ENCODE results near the gene GNAI3. TPM values are rescaled to one million over a fixed set of nuclear protein-coding genes. Genes with fewer than 3 reads are reported as not detected.
A peak's percentile ranks its signal among the peaks of the same experiment; 100 is the strongest.

GNAI3 gene
- total RNA-seq, 2 experiments from 2014 or later, result 9.4 to 9.6 TPM

- Mint-ChIP-seq H3K36me3 (ENCODE audit: low read depth) (no peaks in the 10 kb centered on the region), H3K4me1 (no peaks in the 10 kb centered on the region), H3K27me3 (peaks cover 1% of the 10 kb centered on the region), H3K9me3 (no peaks in the 10 kb centered on the region), H3K4me3 (no peak overlapping the region), H3K27ac (no peak overlapping the region)
- POLR2A ChIA-PET, result interaction anchor here (1.6 to 2.2 kb wide), 2 partner anchors 10 to 55 kb away, joined by 4 to 7 read pairs; partner anchors contain the start of genes ATXN7L2 and GNAI3
- DNase-seq, result no peak
- CTCF ChIA-PET, result interaction anchor here (5.5 to 17.9 kb wide), 3 partner anchors 6 to 101 kb away, joined by 24 to 779 read pairs (median 52); partner anchors contain the start of genes ATXN7L2 and CYB561D1
Measured at GRCh38 chr1:109538827-109539555, 9.4 kb upstream of the GNAI3 start.

GRCh38 chr1:109539676-109540075 is 8.7 kb upstream of the GNAI3 start, which contains the start of gene GPR61:
TSS of gene GPR61 (plus strand) at chr1:109539872. CDS start at chr1:109543023, 3,151 bp downstream.
- Mint-ChIP-seq H3K27me3 (peaks cover 1% of the 10 kb centered on the region), H3K36me3 (ENCODE audit: low read depth) (no peaks in the 10 kb centered on the region), H3K4me3 (no peak within 1 kb of the TSS), H3K27ac (no peak within 1 kb of the TSS), H3K9me3 (no peaks in the 10 kb centered on the region), H3K4me1 (no peaks in the 10 kb centered on the region)
- ChIA-PET CTCF (interaction anchor here (5.5 to 17.9 kb wide), 2 partner anchors 45 to 101 kb away, joined by 24 to 779 read pairs; partner anchors contain the start of genes ATXN7L2 and CYB561D1), POLR2A (interaction anchor here (1.6 to 2.2 kb wide), 2 partner anchors 9 to 56 kb away, joined by 4 to 7 read pairs; partner anchors contain the start of genes ATXN7L2 and GNAI3)
- DNase-seq, result no peak

- H3K4me1 Mint-ChIP-seq, result peaks cover 2% of the 10 kb centered on the region
- POLR2A ChIA-PET, result interaction anchor here (1.2 kb wide), 2 partner anchors 57 to 90 kb away, joined by 3 read pairs; partner anchors contain the start of gene ATXN7L2
- H3K4me3 Mint-ChIP-seq, result no peak overlapping the region
- H3K9me3 Mint-ChIP-seq, result no peaks in the 10 kb centered on the region
- H3K36me3 Mint-ChIP-seq (ENCODE audit: low read depth), result no peaks in the 10 kb centered on the region
- H3K27me3 Mint-ChIP-seq, result peaks cover 1% of the 10 kb centered on the region
- CTCF ChIA-PET, result interaction anchor here (1.0 to 17.9 kb wide), 7 partner anchors 8 to 470 kb away, joined by 3 to 779 read pairs (median 5); partner anchors contain the start of genes AHCYL1, ATXN7L2 and CYB561D1
- no peak overlapping the region for H3K27ac Mint-ChIP-seq
- no peak for DNase-seq
Measured at GRCh38 chr1:109541102-109541501, 7.3 kb upstream of the GNAI3 start.

GRCh38 chr1:109542657-109543056 is 5.8 kb upstream of the GNAI3 start:
- DNase-seq, result no peak
- no peaks in the 10 kb centered on the region for H3K9me3 Mint-ChIP-seq
- H3K4me1 Mint-ChIP-seq, result peaks cover 13% of the 10 kb centered on the region
- peaks cover 1% of the 10 kb centered on the region for H3K27me3 Mint-ChIP-seq
- H3K36me3 Mint-ChIP-seq (ENCODE audit: low read depth), result peaks cover 2% of the 10 kb centered on the region
- H3K4me3 Mint-ChIP-seq, result no peak overlapping the region
- peak overlapping the region; percentile 28 for H3K27ac Mint-ChIP-seq
- ChIA-PET POLR2A (no interaction called here), CTCF (interaction anchor here (1.2 to 17.9 kb wide), 5 partner anchors 8 to 442 kb away, joined by 3 to 779 read pairs (median 24); partner anchors contain the start of genes AHCYL1, ATXN7L2 and CYB561D1)

GRCh38 chr1:109543283-109543987 is 5.0 kb upstream of the GNAI3 start:
- Mint-ChIP-seq H3K36me3 (ENCODE audit: low read depth) (peaks cover 8% of the 10 kb centered on the region), H3K4me1 (peaks cover 14% of the 10 kb centered on the region), H3K27me3 (peaks cover 1% of the 10 kb centered on the region), H3K9me3 (no peaks in the 10 kb centered on the region), H3K4me3 (no peak overlapping the region), H3K27ac (no peak overlapping the region)
- POLR2A ChIA-PET, result no interaction called here
- CTCF ChIA-PET, result interaction anchor here (1.2 to 17.9 kb wide), 6 partner anchors 8 to 441 kb away, joined by 4 to 779 read pairs (median 38); partner anchors contain the start of genes AHCYL1, ATXN7L2 and CYB561D1
- no peak for DNase-seq

- POLR2A ChIA-PET, result interaction anchor here (1.0 kb wide), 1 partner anchor 86 kb away, joined by 3 read pairs; no protein-coding TSS in a partner anchor
- H3K4me3 Mint-ChIP-seq, result no peak overlapping the region
- CTCF ChIA-PET, result interaction anchor here (1.2 to 17.9 kb wide), 7 partner anchors 9 to 440 kb away, joined by 4 to 779 read pairs (median 52); partner anchors contain the start of genes AHCYL1, AMPD2, ATXN7L2 and CYB561D1
- H3K27me3 Mint-ChIP-seq, result peaks cover 1% of the 10 kb centered on the region
- H3K27ac Mint-ChIP-seq, result no peak overlapping the region
- H3K4me1 Mint-ChIP-seq, result peaks cover 18% of the 10 kb centered on the region
- no peak for DNase-seq
- H3K36me3 Mint-ChIP-seq (ENCODE audit: low read depth), result peaks cover 13% of the 10 kb centered on the region
- H3K9me3 Mint-ChIP-seq, result no peaks in the 10 kb centered on the region
Measured at GRCh38 chr1:109543988-109544735, 4.3 kb upstream of the GNAI3 start.

GRCh38 chr1:109546311-109547109 is 1.9 kb upstream of the GNAI3 start:
- Mint-ChIP-seq H3K27ac (peak overlapping the region; percentile 99), H3K4me1 (peaks cover 38% of the 10 kb centered on the region), H3K4me3 (peak overlapping the region; percentile 94), H3K9me3 (no peaks in the 10 kb centered on the region), H3K27me3 (no peaks in the 10 kb centered on the region), H3K36me3 (ENCODE audit: low read depth) (peaks cover 18% of the 10 kb centered on the region)
- ChIA-PET POLR2A (interaction anchor here (0.7 to 2.4 kb wide), 26 partner anchors 10 to 488 kb away, joined by 3 to 22 read pairs (median 4); partner anchors contain the start of genes AHCYL1, AMPD2, ATXN7L2 and CYB561D1), CTCF (interaction anchor here (0.7 to 4.9 kb wide), 26 partner anchors 12 to 488 kb away, joined by 3 to 101 read pairs (median 5); partner anchors contain the start of genes AHCYL1, AMPD2, GNAT2 and STRIP1)
- DNase-seq, result peak; percentile 91

- Mint-ChIP-seq H3K27ac (peak overlapping the region; percentile 99), H3K4me1 (peaks cover 43% of the 10 kb centered on the region), H3K36me3 (ENCODE audit: low read depth) (peaks cover 23% of the 10 kb centered on the region), H3K27me3 (no peaks in the 10 kb centered on the region), H3K9me3 (no peaks in the 10 kb centered on the region), H3K4me3 (peak overlapping the region; percentile 94)
- ChIA-PET CTCF (interaction anchor here (0.7 to 4.9 kb wide), 25 partner anchors 10 to 437 kb away, joined by 3 to 101 read pairs (median 10); partner anchors contain the start of genes AHCYL1 and CYB561D1), POLR2A (interaction anchor here (0.6 to 3.1 kb wide), 65 partner anchors 9 to 1330 kb away, joined by 3 to 106 read pairs (median 7); partner anchors contain the start of genes AHCYL1, AMIGO1, AMPD2 and ATXN7L2)
- DNase-seq, result peak; percentile 44
Measured at GRCh38 chr1:109547463-109548320, 723 bp upstream of the GNAI3 start.

- CTCF ChIA-PET, result interaction anchor here (0.7 kb wide), 1 partner anchor 89 kb away, joined by 3 read pairs; no protein-coding TSS in a partner anchor
- POLR2A ChIA-PET, result no interaction called here
- H3K4me1 Mint-ChIP-seq, result peaks cover 42% of the 10 kb centered on the region
Measured at GRCh38 chr1:109556563-109556962, 8.1 kb downstream of the GNAI3 start.

GRCh38 chr1:109557520-109557919 is 9.1 kb downstream of the GNAI3 start:
- H3K27ac Mint-ChIP-seq, result no peak overlapping the region
- H3K36me3 Mint-ChIP-seq (ENCODE audit: low read depth), result peaks cover 26% of the 10 kb centered on the region
- H3K9me3 Mint-ChIP-seq, result no peaks in the 10 kb centered on the region
- H3K27me3 Mint-ChIP-seq, result no peaks in the 10 kb centered on the region
- POLR2A ChIA-PET, result no interaction called here
- peaks cover 40% of the 10 kb centered on the region for H3K4me1 Mint-ChIP-seq
- DNase-seq, result no peak
- CTCF ChIA-PET, result no interaction called here
- no peak overlapping the region for H3K4me3 Mint-ChIP-seq

More at GRCh38 chr1:109556563-109556962, 8.1 kb downstream of the GNAI3 start:
- DNase-seq, result no peak
- Mint-ChIP-seq H3K9me3 (no peaks in the 10 kb centered on the region), H3K27ac (no peak overlapping the region), H3K36me3 (ENCODE audit: low read depth) (peaks cover 29% of the 10 kb centered on the region), H3K27me3 (no peaks in the 10 kb centered on the region), H3K4me3 (no peak overlapping the region)

All from activated CD4-positive, alpha-beta memory T cell treated with anti-CD3 and anti-CD28 coated beads, Interleukin-2, amount 10 ng/mL, durations not matched to agents 7 days and 5 days (primary cell).